Fibroblast of pulmonary artery (primary cell): Measurements from ENCODE around the gene USP54.

ENCODE experiments used
- DNase-seq: peaks from one replicate; pipeline ENCODE4 v3.0.0-alpha.2; 2010; ENCODE audit warnings: low read depth
- H3K4me3 ChIP-seq: replicated peaks from 2 replicates; pipeline ENCODE4 v1.5.1; 2011; ENCODE audit warnings: low read depth, mild to moderate bottlenecking, control low read depth, low read length, moderate library complexity
- TF ChIP-seq, protein P1 (sequence below): IDR thresholded peaks from 2 replicates; pipeline ENCODE4 v1.5.1; 2011; ENCODE audit warnings: mild to moderate bottlenecking, control low read depth, low read length, inconsistent platforms; ENCODE audit errors: missing control alignments

The USP54 gene

DNA sequence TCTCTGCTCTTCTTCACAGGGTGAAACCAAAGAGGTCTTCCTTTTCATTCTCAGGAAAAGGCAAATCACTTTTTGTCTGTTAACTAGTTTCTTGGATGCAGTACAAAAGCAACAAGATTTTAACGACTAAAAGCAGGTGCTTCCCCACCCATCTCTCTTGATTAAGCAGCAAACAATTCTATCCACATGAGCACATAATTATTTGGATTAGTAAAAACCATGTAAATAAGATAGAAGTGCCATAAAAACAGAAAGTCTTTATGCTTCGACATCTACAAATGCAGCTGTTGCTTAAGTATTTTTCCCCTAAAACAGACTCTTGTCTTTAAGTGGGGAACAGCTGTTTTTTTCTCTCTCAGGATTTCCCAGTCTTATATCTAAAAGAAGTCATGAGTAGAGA, 37.4 kb downstream of the USP54 start:
- TF ChIP-seq, protein P1, sequence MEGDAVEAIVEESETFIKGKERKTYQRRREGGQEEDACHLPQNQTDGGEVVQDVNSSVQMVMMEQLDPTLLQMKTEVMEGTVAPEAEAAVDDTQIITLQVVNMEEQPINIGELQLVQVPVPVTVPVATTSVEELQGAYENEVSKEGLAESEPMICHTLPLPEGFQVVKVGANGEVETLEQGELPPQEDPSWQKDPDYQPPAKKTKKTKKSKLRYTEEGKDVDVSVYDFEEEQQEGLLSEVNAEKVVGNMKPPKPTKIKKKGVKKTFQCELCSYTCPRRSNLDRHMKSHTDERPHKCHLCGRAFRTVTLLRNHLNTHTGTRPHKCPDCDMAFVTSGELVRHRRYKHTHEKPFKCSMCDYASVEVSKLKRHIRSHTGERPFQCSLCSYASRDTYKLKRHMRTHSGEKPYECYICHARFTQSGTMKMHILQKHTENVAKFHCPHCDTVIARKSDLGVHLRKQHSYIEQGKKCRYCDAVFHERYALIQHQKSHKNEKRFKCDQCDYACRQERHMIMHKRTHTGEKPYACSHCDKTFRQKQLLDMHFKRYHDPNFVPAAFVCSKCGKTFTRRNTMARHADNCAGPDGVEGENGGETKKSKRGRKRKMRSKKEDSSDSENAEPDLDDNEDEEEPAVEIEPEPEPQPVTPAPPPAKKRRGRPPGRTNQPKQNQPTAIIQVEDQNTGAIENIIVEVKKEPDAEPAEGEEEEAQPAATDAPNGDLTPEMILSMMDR: no peak
- DNase-seq: no peak
- H3K4me3 ChIP-seq: no peak overlapping the region

DNA sequence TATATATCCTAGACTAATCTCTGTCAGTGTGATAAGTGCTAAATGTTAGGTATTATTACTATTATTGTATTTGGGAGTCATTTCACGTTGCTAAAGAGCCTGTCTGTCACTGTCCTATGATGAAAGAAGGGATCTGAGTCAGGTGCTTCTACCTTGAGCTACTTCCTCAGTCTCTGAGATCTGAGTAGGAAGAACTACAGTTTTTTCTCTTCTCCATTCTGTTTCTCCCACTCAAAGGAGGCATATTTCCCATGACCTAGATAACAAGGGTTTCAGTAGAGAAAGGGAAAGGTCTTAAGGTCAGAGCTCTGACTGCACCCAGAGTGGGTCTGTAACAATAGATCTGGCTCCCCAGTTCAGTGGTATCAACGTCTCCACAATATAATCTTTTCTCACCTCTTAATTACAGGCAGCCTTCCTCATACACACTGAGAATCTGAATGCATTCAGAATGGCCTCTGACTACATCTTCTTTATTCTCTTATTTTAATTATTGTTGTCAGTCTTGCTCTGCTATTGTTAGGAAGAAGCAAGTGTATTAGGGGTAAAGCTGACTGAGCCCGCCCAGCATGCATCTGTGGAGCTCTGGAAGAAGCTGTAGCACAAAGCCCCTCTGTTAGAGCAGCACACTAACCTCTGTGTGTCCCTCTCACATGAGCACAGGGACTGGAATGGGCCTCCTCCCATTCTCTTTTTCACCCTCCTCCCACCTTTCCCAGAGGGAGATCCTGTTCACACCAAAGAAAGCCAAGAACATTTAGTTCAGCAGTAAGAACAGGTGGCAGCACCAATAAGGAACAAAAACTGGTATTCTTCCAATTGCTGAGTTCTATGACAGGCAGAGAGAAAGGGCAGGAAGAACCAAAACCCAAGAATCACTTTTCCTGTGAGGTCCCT, 38.1 kb downstream of the USP54 start:
- H3K4me3 ChIP-seq: no peak overlapping the region
- TF ChIP-seq, protein P1: no peak
- no peak for DNase-seq

DNA sequence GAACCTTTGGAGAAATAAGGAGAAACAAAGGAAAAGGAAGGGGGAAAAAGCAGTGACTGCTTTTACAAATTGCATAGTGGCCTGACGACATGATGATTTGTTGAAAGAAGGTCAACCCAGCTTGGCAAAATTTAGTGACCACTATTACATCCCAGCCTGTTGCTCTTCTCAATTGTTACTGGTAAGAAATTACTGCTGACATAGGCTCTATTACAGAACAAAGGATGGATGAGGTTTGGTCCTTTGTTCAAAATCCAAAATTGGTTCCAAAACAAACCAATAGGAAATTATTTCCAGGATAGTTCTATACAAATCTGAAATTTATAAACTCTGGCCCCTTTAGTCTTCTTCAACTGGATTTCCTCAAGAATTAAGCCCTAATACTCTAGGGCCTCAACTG, 39.6 kb downstream of the USP54 start:
- no peak for DNase-seq
- TF ChIP-seq, protein P1: no peak
- no peak overlapping the region for H3K4me3 ChIP-seq

DNA sequence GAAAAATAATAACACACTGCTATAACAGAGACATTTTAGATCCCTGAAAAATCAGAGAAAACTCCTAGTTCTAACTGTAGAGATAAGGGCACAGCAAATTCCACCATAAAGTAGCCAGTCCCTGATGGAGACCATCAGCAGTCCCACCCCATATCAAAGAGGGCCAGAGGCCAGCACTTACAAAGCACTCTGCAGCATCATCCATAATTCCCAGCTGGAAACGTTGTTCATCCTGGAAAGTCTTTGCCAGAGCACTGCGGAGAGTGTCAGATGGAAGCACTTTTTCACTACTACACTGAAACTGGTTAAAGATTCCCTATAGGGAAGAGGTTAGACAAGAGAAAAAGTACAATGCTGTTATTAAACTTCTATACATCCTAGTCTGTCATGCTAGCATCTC, 45.8 kb downstream of the USP54 start:
- TF ChIP-seq, protein P1: no peak
- DNase-seq: no peak

DNA sequence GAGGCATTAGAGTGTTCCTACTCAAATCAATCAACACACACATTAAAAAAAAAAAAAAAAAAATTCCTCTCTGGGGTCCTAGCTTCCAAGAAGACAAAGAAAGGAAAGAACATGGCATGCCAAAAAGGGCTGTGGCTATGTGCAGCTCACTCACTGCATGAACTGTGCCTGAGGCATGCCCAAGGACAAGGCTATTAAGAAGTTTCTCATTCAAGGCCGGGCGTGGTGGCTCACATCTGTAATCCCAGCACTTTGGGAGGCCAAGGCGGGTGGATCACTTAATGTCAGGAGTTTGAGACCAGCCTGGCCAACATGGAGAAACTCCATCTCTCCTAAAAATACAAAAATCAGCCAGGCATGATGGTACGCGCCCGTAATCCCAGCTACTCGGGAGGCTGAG, 53.4 kb downstream of the USP54 start:
- no peak overlapping the region for H3K4me3 ChIP-seq
- TF ChIP-seq, protein P1: no peak
- DNase-seq: no peak

More for the DNA sequence above, 45.8 kb downstream of the USP54 start:
- no peak overlapping the region for H3K4me3 ChIP-seq

DNA sequence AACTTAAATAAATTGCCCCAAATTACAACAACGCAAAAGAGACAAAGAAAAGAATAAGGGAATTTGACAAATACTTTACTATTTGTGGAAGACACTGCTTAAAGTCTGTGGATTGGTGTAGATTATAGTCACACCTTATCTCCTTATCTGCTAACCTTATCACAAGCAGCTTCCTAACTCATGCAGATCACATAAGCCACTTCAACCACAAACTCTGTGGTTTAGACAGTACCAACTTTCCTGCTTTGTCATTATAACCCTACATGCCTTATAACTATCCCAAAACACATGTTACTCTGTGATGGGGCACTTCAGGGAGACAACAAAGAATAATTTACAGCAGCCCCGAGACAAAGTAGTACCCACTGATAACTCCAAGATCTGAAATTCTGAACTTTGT, 53.9 kb downstream of the USP54 start:
- no peak overlapping the region for H3K4me3 ChIP-seq
- TF ChIP-seq, protein P1: no peak
- DNase-seq: no peak

DNA sequence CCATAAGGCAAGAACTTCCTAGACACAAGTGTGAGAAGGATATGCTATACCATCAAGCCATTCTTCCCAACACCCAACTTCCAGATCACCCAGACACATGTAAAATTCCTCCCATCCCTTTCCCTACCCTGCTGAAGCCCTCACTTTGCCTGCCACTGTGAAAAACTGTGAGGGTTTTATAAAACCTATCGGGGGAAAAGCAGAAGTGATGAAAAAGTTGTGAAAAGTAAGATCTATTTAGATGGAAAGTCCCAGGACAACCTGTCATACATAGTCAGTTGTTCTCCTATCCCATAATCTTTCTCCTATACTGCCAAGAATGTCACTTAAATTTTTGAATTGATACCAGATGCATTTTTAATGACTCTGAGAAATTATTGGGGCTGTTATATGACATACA, 56.3 kb downstream of the USP54 start:
- no peak overlapping the region for H3K4me3 ChIP-seq
- TF ChIP-seq, protein P1: no peak
- no peak for DNase-seq
